GM18517 (cell line): Measurements from ENCODE around the gene PEX5L.

Experiments used
- ATAC-seq: cut with Tn5 transposase; IDR thresholded peaks from one replicate; pipeline ENCODE4 v1.9.1; 2021; ENCODE audit warnings: mild to moderate bottlenecking, moderate library complexity; ENCODE audit not compliant: unreplicated experiment

Gene PEX5L

GRCh38 chr3:179853176-179853575, 183.6 kb downstream of the PEX5L start:
- no peak for ATAC-seq

- ATAC-seq = peak; percentile 60
Measured at GRCh38 chr3:179852142-179852905, 184.4 kb downstream of the PEX5L start.

- no peak for ATAC-seq
Measured at GRCh38 chr3:179848711-179849110, 188.0 kb downstream of the PEX5L start.

- ATAC-seq = no peak
Measured at GRCh38 chr3:179842061-179842460, 194.7 kb downstream of the PEX5L start.

- ATAC-seq = no peak
Measured at GRCh38 chr3:179840985-179841384, 195.8 kb downstream of the PEX5L start.

- ATAC-seq = no peak
Measured at GRCh38 chr3:179837374-179837773, 199.4 kb downstream of the PEX5L start.

- no peak for ATAC-seq
Measured at GRCh38 chr3:179833294-179833693, 203.4 kb downstream of the PEX5L start.

GRCh38 chr3:179832333-179832854, 204.3 kb downstream of the PEX5L start:
- ATAC-seq = no peak

- ATAC-seq = no peak
Measured at GRCh38 chr3:179829401-179829800, 207.3 kb downstream of the PEX5L start.

- no peak for ATAC-seq
Measured at GRCh38 chr3:179828738-179829137, 208.0 kb downstream of the PEX5L start.

- ATAC-seq = no peak
Measured at GRCh38 chr3:179826247-179826637, 210.5 kb downstream of the PEX5L start.

GRCh38 chr3:179825527-179826246, 211.1 kb downstream of the PEX5L start:
- ATAC-seq = no peak

- no peak for ATAC-seq
Measured at GRCh38 chr3:179822296-179822695, 214.4 kb downstream of the PEX5L start.

- ATAC-seq = no peak
Measured at GRCh38 chr3:179819379-179819778, 217.4 kb downstream of the PEX5L start.

GRCh38 chr3:179812096-179812382, 224.7 kb downstream of the PEX5L start:
- no peak for ATAC-seq

GRCh38 chr3:179811321-179812095, 225.2 kb downstream of the PEX5L start:
- ATAC-seq = peak; percentile 82

- no peak for ATAC-seq
Measured at GRCh38 chr3:179809639-179810038, 227.1 kb downstream of the PEX5L start.

GRCh38 chr3:179807588-179807987, 229.1 kb downstream of the PEX5L start:
- ATAC-seq = no peak

GRCh38 chr3:179806177-179806576, 230.6 kb downstream of the PEX5L start:
- no peak for ATAC-seq

- no peak for ATAC-seq
Measured at GRCh38 chr3:179801856-179802255, 234.9 kb downstream of the PEX5L start.

- no peak for ATAC-seq
Measured at GRCh38 chr3:179801263-179801662, 235.5 kb downstream of the PEX5L start.

GRCh38 chr3:179797192-179797591, 239.5 kb downstream of the PEX5L start:
- no peak for ATAC-seq
